ENCODE measurements around the gene CKAP4.

The CKAP4 gene

GRCh38 chr12:106274012-106274411 is 26.2 kb upstream of the CKAP4 start:
- Histone ChIP-seq H3K9me3 (no peaks in the 10 kb centered on the region), H4K20me1 (no peaks in the 10 kb centered on the region), H3K9ac (no peak overlapping the region), H3K4me3 (no peak overlapping the region), H3K27ac (no peak overlapping the region), H3K27me3 (no peaks in the 10 kb centered on the region), H3K4me1 (peaks cover 21% of the 10 kb centered on the region; the same call in 1 of the 2 replicates), H3K4me2 (peak overlapping the region; percentile 28; the same call in 1 of the 2 replicates), H3K36me3 (no peaks in the 10 kb centered on the region)
- TF ChIP-seq Cebpa-rat (IDR thresholded peaks at IDR 0.05): no peak

- H3K9me3 ChIP-seq: no peaks in the 10 kb centered on the region
- H3K27ac ChIP-seq: no peak overlapping the region
- H3K4me2 ChIP-seq: peak overlapping the region; percentile 28; the same call in 1 of the 2 replicates
- no peaks in the 10 kb centered on the region for H4K20me1 ChIP-seq
- no peaks in the 10 kb centered on the region for H3K36me3 ChIP-seq
- H3K4me3 ChIP-seq: no peak overlapping the region
- H3K27me3 ChIP-seq: no peaks in the 10 kb centered on the region
- H3K4me1 ChIP-seq: peaks cover 18% of the 10 kb centered on the region; the same call in 1 of the 2 replicates
- no peak overlapping the region for H3K9ac ChIP-seq
- TF ChIP-seq Cebpa-rat (IDR thresholded peaks at IDR 0.05): no peak
Observed at GRCh38 chr12:106273491-106273890, 25.7 kb upstream of the CKAP4 start.

- no peak overlapping the region for H3K27ac ChIP-seq
- H4K20me1 ChIP-seq: no peaks in the 10 kb centered on the region
- no peak for TF ChIP-seq Cebpa-rat (IDR thresholded peaks at IDR 0.05)
- H3K9me3 ChIP-seq: no peaks in the 10 kb centered on the region
- peaks cover 18% of the 10 kb centered on the region; the same call in 1 of the 2 replicates for H3K4me1 ChIP-seq
- no peak overlapping the region for H3K4me3 ChIP-seq
- no peaks in the 10 kb centered on the region for H3K27me3 ChIP-seq
- no peak overlapping the region for H3K9ac ChIP-seq
- H3K4me2 ChIP-seq: no peak overlapping the region
- no peaks in the 10 kb centered on the region for H3K36me3 ChIP-seq
Observed at GRCh38 chr12:106271575-106272505, 24.0 kb upstream of the CKAP4 start.

GRCh38 chr12:106269150-106269771 is 21.4 kb upstream of the CKAP4 start:
- H3K36me3 ChIP-seq: no peaks in the 10 kb centered on the region
- H3K27ac ChIP-seq: no peak overlapping the region
- H4K20me1 ChIP-seq: no peaks in the 10 kb centered on the region
- no peaks in the 10 kb centered on the region for H3K9me3 ChIP-seq
- no peaks in the 10 kb centered on the region for H3K27me3 ChIP-seq
- no peak overlapping the region for H3K9ac ChIP-seq
- H3K4me3 ChIP-seq: no peak overlapping the region
- no peak for TF ChIP-seq Cebpa-rat (IDR thresholded peaks at IDR 0.05)
- H3K4me1 ChIP-seq: peaks cover 5% of the 10 kb centered on the region; the same call in 1 of the 2 replicates
- no peak overlapping the region for H3K4me2 ChIP-seq

- Histone ChIP-seq H3K27me3 (no peaks in the 10 kb centered on the region), H3K9me3 (no peaks in the 10 kb centered on the region), H3K4me1 (no peaks in the 10 kb centered on the region), H3K4me2 (no peak overlapping the region), H3K27ac (no peak overlapping the region), H3K36me3 (no peaks in the 10 kb centered on the region), H3K4me3 (no peak overlapping the region), H4K20me1 (no peaks in the 10 kb centered on the region), H3K9ac (no peak overlapping the region)
- no peak for TF ChIP-seq Cebpa-rat (IDR thresholded peaks at IDR 0.05)
Observed at GRCh38 chr12:106267535-106267934, 19.7 kb upstream of the CKAP4 start.

- Histone ChIP-seq H3K4me3 (no peak overlapping the region), H3K27me3 (no peaks in the 10 kb centered on the region)
- TF ChIP-seq Cebpa-rat (IDR thresholded peaks at IDR 0.05): no peak
Observed at GRCh38 chr12:106265116-106265515, 17.3 kb upstream of the CKAP4 start.

GRCh38 chr12:106258935-106259334 is 11.1 kb upstream of the CKAP4 start:
- Histone ChIP-seq H3K9me3 (no peaks in the 10 kb centered on the region), H3K4me1 (no peaks in the 10 kb centered on the region), H3K27me3 (no peaks in the 10 kb centered on the region), H4K20me1 (no peaks in the 10 kb centered on the region), H3K27ac (no peak overlapping the region), H3K4me3 (no peak overlapping the region), H3K36me3 (no peaks in the 10 kb centered on the region), H3K4me2 (no peak overlapping the region), H3K9ac (no peak overlapping the region)
- TF ChIP-seq Cebpa-rat (IDR thresholded peaks at IDR 0.05): no peak

More at GRCh38 chr12:106265116-106265515, 17.3 kb upstream of the CKAP4 start:
- Histone ChIP-seq H3K9ac (no peak overlapping the region), H3K4me2 (no peak overlapping the region), H3K27ac (no peak overlapping the region), H3K36me3 (no peaks in the 10 kb centered on the region), H3K4me1 (no peaks in the 10 kb centered on the region), H3K9me3 (no peaks in the 10 kb centered on the region), H4K20me1 (no peaks in the 10 kb centered on the region)

- H3K4me1 ChIP-seq: no peaks in the 10 kb centered on the region
- H3K4me2 ChIP-seq: no peak overlapping the region
- no peaks in the 10 kb centered on the region for H4K20me1 ChIP-seq
- TF ChIP-seq Cebpa-rat (IDR thresholded peaks at IDR 0.05): no peak
- H3K4me3 ChIP-seq: no peak overlapping the region
- no peak overlapping the region for H3K9ac ChIP-seq
- H3K36me3 ChIP-seq: no peaks in the 10 kb centered on the region
- H3K27ac ChIP-seq: no peak overlapping the region
- H3K27me3 ChIP-seq: no peaks in the 10 kb centered on the region
- H3K9me3 ChIP-seq: no peaks in the 10 kb centered on the region
Observed at GRCh38 chr12:106258226-106258625, 10.4 kb upstream of the CKAP4 start.

- no peaks in the 10 kb centered on the region for H3K36me3 ChIP-seq
- H3K27ac ChIP-seq: no peak overlapping the region
- H3K9ac ChIP-seq: no peak overlapping the region
- no peaks in the 10 kb centered on the region for H3K4me1 ChIP-seq
- TF ChIP-seq Cebpa-rat (IDR thresholded peaks at IDR 0.05): no peak
- H4K20me1 ChIP-seq: no peaks in the 10 kb centered on the region
- no peaks in the 10 kb centered on the region for H3K9me3 ChIP-seq
- H3K27me3 ChIP-seq: no peaks in the 10 kb centered on the region
- H3K4me3 ChIP-seq: no peak overlapping the region
- no peak overlapping the region for H3K4me2 ChIP-seq
Observed at GRCh38 chr12:106256524-106256923, 8.7 kb upstream of the CKAP4 start.

- H3K4me1 ChIP-seq: no peaks in the 10 kb centered on the region
- no peak overlapping the region for H3K4me3 ChIP-seq
- H4K20me1 ChIP-seq: no peaks in the 10 kb centered on the region
- no peak overlapping the region for H3K27ac ChIP-seq
- H3K9me3 ChIP-seq: no peaks in the 10 kb centered on the region
- H3K27me3 ChIP-seq: no peaks in the 10 kb centered on the region
- TF ChIP-seq Cebpa-rat (IDR thresholded peaks at IDR 0.05): no peak
- H3K4me2 ChIP-seq: no peak overlapping the region
- no peaks in the 10 kb centered on the region for H3K36me3 ChIP-seq
- no peak overlapping the region for H3K9ac ChIP-seq
Observed at GRCh38 chr12:106255952-106256351, 8.1 kb upstream of the CKAP4 start.

All from BLaER1 (cell line).